ENCODE results near the gene GPR158.

DNA sequence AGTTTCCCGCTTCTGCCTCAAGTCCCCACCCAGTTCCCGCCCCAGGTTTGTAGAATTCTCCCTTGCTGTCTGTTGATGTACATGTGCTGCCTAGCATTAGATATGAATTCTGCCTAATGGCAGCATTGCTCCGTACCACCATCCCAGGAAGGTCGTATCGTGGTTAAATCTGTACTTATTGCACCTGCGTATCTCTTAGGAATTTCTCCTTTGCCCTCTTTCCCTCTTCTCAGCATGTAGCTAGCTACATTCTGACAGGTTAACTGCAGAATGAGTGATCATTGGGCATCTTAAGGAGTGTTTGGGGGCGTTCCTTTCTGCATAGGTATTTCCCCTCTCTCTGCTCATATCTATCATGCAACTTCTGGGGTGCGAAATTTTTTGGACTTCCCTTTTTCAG, 293.1 kb downstream of the GPR158 start:
- no peak for TF ChIP-seq CTCF (conservative IDR thresholded peaks at IDR 0.05; ENCODE audit: low read length)
- no peak for TF ChIP-seq EZH2phosphoT487 (IDR thresholded peaks at IDR 0.05; ENCODE audit: borderline replicate concordance, low read depth, low read length)

Measured in OCI-LY7 (cell line).